ENCODE data around the gene DLL1.

Gene DLL1

GRCh38 chr6:170250981-170251775, 39.7 kb downstream of the DLL1 start:
- DNase-seq (ENCODE audit: low read depth) = no peak

- DNase-seq (ENCODE audit: low read depth) = no peak
Observed at GRCh38 chr6:170250455-170250854, 40.4 kb downstream of the DLL1 start.

- DNase-seq (ENCODE audit: low read depth) = no peak
Observed at GRCh38 chr6:170249817-170250216, 41.1 kb downstream of the DLL1 start.

- DNase-seq (ENCODE audit: low read depth) = no peak
Observed at GRCh38 chr6:170248861-170249600, 41.8 kb downstream of the DLL1 start.

- no peak for DNase-seq (ENCODE audit: low read depth)
Observed at GRCh38 chr6:170248111-170248805, 42.6 kb downstream of the DLL1 start.

GRCh38 chr6:170247178-170247701, 43.6 kb downstream of the DLL1 start:
- no peak for DNase-seq (ENCODE audit: low read depth)

GRCh38 chr6:170245475-170245992, 45.3 kb downstream of the DLL1 start:
- DNase-seq (ENCODE audit: low read depth) = no peak

GRCh38 chr6:170244721-170245474, 46.0 kb downstream of the DLL1 start:
- no peak for DNase-seq (ENCODE audit: low read depth)

GRCh38 chr6:170243791-170244291, 47.0 kb downstream of the DLL1 start:
- no peak for DNase-seq (ENCODE audit: low read depth)

GRCh38 chr6:170243386-170243785, 47.5 kb downstream of the DLL1 start:
- no peak for DNase-seq (ENCODE audit: low read depth)

GRCh38 chr6:170238741-170239565, 51.9 kb downstream of the DLL1 start:
- DNase-seq (ENCODE audit: low read depth) = no peak

- no peak for DNase-seq (ENCODE audit: low read depth)
Observed at GRCh38 chr6:170237999-170238740, 52.7 kb downstream of the DLL1 start.

- DNase-seq (ENCODE audit: low read depth) = no peak
Observed at GRCh38 chr6:170236131-170236836, 54.6 kb downstream of the DLL1 start.

GRCh38 chr6:170235391-170236125, 55.3 kb downstream of the DLL1 start:
- no peak for DNase-seq (ENCODE audit: low read depth)

GRCh38 chr6:170234419-170234818, 56.5 kb downstream of the DLL1 start:
- no peak for DNase-seq (ENCODE audit: low read depth)

GRCh38 chr6:170233286-170234205, 57.3 kb downstream of the DLL1 start:
- no peak for DNase-seq (ENCODE audit: low read depth)

Data from stromal cell of bone marrow (primary cell).